GM18499 (cell line): ENCODE results near the gene A4GNT.
"Not testable (repeated sequence)": the region's sequence is repeated elsewhere in the genome, so short reads cannot be mapped to it uniquely, and the experiment has no call there.

ENCODE experiments used
- ATAC-seq: cut with Tn5 transposase; IDR thresholded peaks from one replicate; pipeline ENCODE4 v1.9.1; 2021; ENCODE audit warnings: moderate number of reproducible peaks; ENCODE audit not compliant: insufficient read depth, unreplicated experiment

A4GNT gene

GRCh38 chr3:138132239-138132638 lies at the start of gene A4GNT:
Gene A4GNT, minus strand, starts transcription at chr3:138132390. Its CDS starts 1,134 bp downstream, at chr3:138131256.
- ATAC-seq = no peak

GRCh38 chr3:138180375-138181029 lies 48.3 kb upstream of the A4GNT start:
- no peak for ATAC-seq

GRCh38 chr3:138174421-138175131 lies 42.4 kb upstream of the A4GNT start, which contains the start of gene DBR1:
Gene DBR1, minus strand, starts transcription at chr3:138174921. Its CDS starts 126 bp downstream, at chr3:138174795.
- peak; percentile 67 for ATAC-seq

- no peak for ATAC-seq
Measured at GRCh38 chr3:138173769-138174420, 41.7 kb upstream of the A4GNT start.

- ATAC-seq = no peak
Measured at GRCh38 chr3:138172625-138173024, 40.4 kb upstream of the A4GNT start.

- ATAC-seq = no peak
Measured at GRCh38 chr3:138165061-138165460, 32.9 kb upstream of the A4GNT start.

GRCh38 chr3:138157743-138158142 lies 25.6 kb upstream of the A4GNT start:
- no peak for ATAC-seq

GRCh38 chr3:138154534-138154933 lies 22.3 kb upstream of the A4GNT start:
- ATAC-seq = no peak

GRCh38 chr3:138148503-138148902 lies 16.3 kb upstream of the A4GNT start:
- no peak for ATAC-seq

- not testable (repeated sequence) for ATAC-seq
Measured at GRCh38 chr3:138142181-138142580, 10.0 kb upstream of the A4GNT start.

- ATAC-seq = no peak
Measured at GRCh38 chr3:138140940-138141339, 8.8 kb upstream of the A4GNT start.

- ATAC-seq = no peak
Measured at GRCh38 chr3:138139691-138140090, 7.5 kb upstream of the A4GNT start.

- ATAC-seq = no peak
Measured at GRCh38 chr3:138137861-138138260, 5.7 kb upstream of the A4GNT start.

- no peak for ATAC-seq
Measured at GRCh38 chr3:138136201-138136600, 4.0 kb upstream of the A4GNT start.

GRCh38 chr3:138135833-138136194 lies 3.6 kb upstream of the A4GNT start:
- ATAC-seq = no peak

- ATAC-seq = no peak
Measured at GRCh38 chr3:138135146-138135832, 3.1 kb upstream of the A4GNT start.

- no peak for ATAC-seq
Measured at GRCh38 chr3:138127636-138128365, 4.4 kb downstream of the A4GNT start.

GRCh38 chr3:138125548-138126221 lies 6.5 kb downstream of the A4GNT start:
- no peak for ATAC-seq

GRCh38 chr3:138124706-138125355 lies 7.4 kb downstream of the A4GNT start:
- no peak for ATAC-seq
